ENCODE results near the gene LAD1. TPM values are rescaled to one million over a fixed set of nuclear protein-coding genes. Genes with fewer than 3 reads are reported as not detected.

The LAD1 gene
- total RNA-seq, 1 experiment from 2014 or later, result 30.1 TPM

- Histone ChIP-seq H3K27ac (ENCODE audit: insufficient read length, low read depth, low read length) (no peak overlapping the region), H3K18ac (ENCODE audit: insufficient read length, low read depth, low read length) (no peak overlapping the region), H3K4me1 (ENCODE audit: insufficient read depth, low read length) (no peaks in the 10 kb centered on the region), H4K8ac (replicated peaks; ENCODE audit: insufficient read length, low read depth, low read length) (no peak overlapping the region), H3K27me3 (ENCODE audit: insufficient read depth, low read length) (no peaks in the 10 kb centered on the region), H3K4ac (ENCODE audit: low read depth, low read length) (no peak overlapping the region), H2BK12ac (ENCODE audit: insufficient read length, low read depth, low read length) (no peak overlapping the region), H4K5ac (ENCODE audit: insufficient read length, low read depth, low read length) (no peak overlapping the region), H2BK5ac (ENCODE audit: insufficient read length, low read length) (no peak overlapping the region), H3K23ac (ENCODE audit: insufficient read length, low read depth, low read length) (no peak overlapping the region), H4K20me1 (ENCODE audit: control insufficient read depth, insufficient read depth, insufficient read length) (no peaks in the 10 kb centered on the region), H3K23me2 (ENCODE audit: insufficient read length, low read depth, low read length, poor library complexity, severe bottlenecking) (no peaks in the 10 kb centered on the region), H3K4me2 (ENCODE audit: insufficient read depth, insufficient read length, low read length) (no peak overlapping the region), H3K79me2 (ENCODE audit: insufficient read depth, low read length) (no peaks in the 10 kb centered on the region), H2BK20ac (ENCODE audit: low read depth, low read length, poor library complexity, severe bottlenecking) (no peak overlapping the region), H3T11ph (ENCODE audit: low read length) (no peak overlapping the region), H3K9me3 (ENCODE audit: control insufficient read depth, low read depth, low read length) (no peaks in the 10 kb centered on the region), H3K9ac (ENCODE audit: extremely low read depth, insufficient read length, low read length) (no peak overlapping the region), H2AK5ac (ENCODE audit: insufficient read length, low read length) (no peak overlapping the region), H2BK15ac (ENCODE audit: low read depth, low read length) (no peak overlapping the region), H3K14ac (ENCODE audit: insufficient read depth, low read length) (no peak overlapping the region), H3K56ac (ENCODE audit: insufficient read length, low read depth, low read length) (no peak overlapping the region), H3K79me1 (ENCODE audit: insufficient read depth, low read depth, low read length, poor library complexity, severe bottlenecking) (no peaks in the 10 kb centered on the region), H2AFZ (ENCODE audit: low read length) (no peak overlapping the region), H2BK120ac (ENCODE audit: low read depth, low read length, poor library complexity, severe bottlenecking) (no peak overlapping the region), H4K91ac (ENCODE audit: insufficient read length, low read depth, low read length) (no peak overlapping the region)
- Mint-ChIP-seq H3K4me3 (no peak overlapping the region), H3K4me1 (peaks cover 7 to 10% of the 10 kb centered on the region in 2 experiments; a peak in 3 of 4 replicates), H3K36me3 (ENCODE audit: insufficient read depth in 1 of 3, low read depth in 3 of 3) (peaks cover 2 to 29% (median 8%) of the 10 kb centered on the region in 3 experiments; a peak in 5 of 7 replicates), H3K27me3 (ENCODE audit: low read depth) (no peaks in the 10 kb centered on the region), H3K9me3 (no peaks in the 10 kb centered on the region), H3K27ac (0 out of 7 replicates have a peak overlapping the region, but pooled peaks of 1 of the 3 experiments have one; percentile 64)
- WGBS (ENCODE audit: extremely low coverage, insufficient read length, low lambda C conversion rate), result no CpG with 5 or more reads among the region's 8 CpGs
- no peak for DNase-seq
- TF ChIP-seq, protein P1, sequence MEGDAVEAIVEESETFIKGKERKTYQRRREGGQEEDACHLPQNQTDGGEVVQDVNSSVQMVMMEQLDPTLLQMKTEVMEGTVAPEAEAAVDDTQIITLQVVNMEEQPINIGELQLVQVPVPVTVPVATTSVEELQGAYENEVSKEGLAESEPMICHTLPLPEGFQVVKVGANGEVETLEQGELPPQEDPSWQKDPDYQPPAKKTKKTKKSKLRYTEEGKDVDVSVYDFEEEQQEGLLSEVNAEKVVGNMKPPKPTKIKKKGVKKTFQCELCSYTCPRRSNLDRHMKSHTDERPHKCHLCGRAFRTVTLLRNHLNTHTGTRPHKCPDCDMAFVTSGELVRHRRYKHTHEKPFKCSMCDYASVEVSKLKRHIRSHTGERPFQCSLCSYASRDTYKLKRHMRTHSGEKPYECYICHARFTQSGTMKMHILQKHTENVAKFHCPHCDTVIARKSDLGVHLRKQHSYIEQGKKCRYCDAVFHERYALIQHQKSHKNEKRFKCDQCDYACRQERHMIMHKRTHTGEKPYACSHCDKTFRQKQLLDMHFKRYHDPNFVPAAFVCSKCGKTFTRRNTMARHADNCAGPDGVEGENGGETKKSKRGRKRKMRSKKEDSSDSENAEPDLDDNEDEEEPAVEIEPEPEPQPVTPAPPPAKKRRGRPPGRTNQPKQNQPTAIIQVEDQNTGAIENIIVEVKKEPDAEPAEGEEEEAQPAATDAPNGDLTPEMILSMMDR (conservative IDR thresholded peaks at IDR 0.05), result no peak
These were observed 12.9 kb downstream of the LAD1 start for GRCh38 chr1:201386208-201386607.
